SK-N-SH (cell line): ENCODE measurements around the gene UBXN2A. TPM values are rescaled to one million over a fixed set of nuclear protein-coding genes. Genes with fewer than 3 reads are reported as not detected.

Experiments
- CTCF ChIA-PET: fragments of 300-600, 350-600 bp; formaldehyde crosslinking; extraction: SDS; loops from one replicate; lab custom pipeline; 2021; lab: Yijun Ruan, JAX
- POLR2A ChIA-PET: fragments of 350-600 bp; sonication (Branson Sonifier 250); formaldehyde crosslinking; extraction: SDS; loops from one replicate; lab custom pipeline; 2020; ENCODE audit warnings: antibody characterized with exemption, inconsistent platforms; lab: Yijun Ruan, JAX
- DNase-seq: peaks from one replicate; pipeline ENCODE4 v3.0.0; 2012
- H2AFZ ChIP-seq: fragments of 200-600 bp; sonication (generic); 2 replicates; pipeline ENCODE4 v1.8.1; 2016; ENCODE audit warnings: antibody characterized with exemption, mild to moderate bottlenecking, low read depth
- H3F3A ChIP-seq: fragments of 200-600 bp; sonication (generic); replicated peaks from 2 replicates; pipeline ENCODE3; 2016; ENCODE audit warnings: antibody characterized with exemption, mild to moderate bottlenecking; ENCODE audit not compliant: insufficient read depth
- H3K27ac ChIP-seq, 2 experiments: fragments of 200-500 bp in 1 of 2; fragments of 200-600 bp in 1 of 2; sonication (Bioruptor generic) in 1 of 2; sonication (generic), shearing (Covaris generic) in 1 of 2; 2 replicates each; pipeline versions ENCODE4 v1.5.1 to v1.6.1; 2014 to 2016; ENCODE audit warnings: low read depth in 2 of 2, inconsistent platforms in 1 of 2, low read length in 1 of 2, mild to moderate bottlenecking in 1 of 2, mixed read lengths in 1 of 2
- H3K27me3 ChIP-seq: fragments of 200-600 bp; sonication (generic), shearing (Covaris generic); 2 replicates; pipeline ENCODE4 v1.6.1; 2016; ENCODE audit warnings: mixed run types; ENCODE audit not compliant: insufficient read depth
- H3K36me3 ChIP-seq, 2 experiments: fragments of 200-500 bp in 1 of 2; fragments of 200-600 bp in 1 of 2; sonication (Bioruptor generic) in 1 of 2; sonication (generic) in 1 of 2; replicated peaks in 1 of 2; 2 replicates each; pipeline versions ENCODE3 to v1.5.1; 2014 to 2016; ENCODE audit warnings: low read length in 1 of 2, mild to moderate bottlenecking in 1 of 2; ENCODE audit not compliant: insufficient read depth in 2 of 2, control insufficient read depth in 1 of 2
- H3K4me1 ChIP-seq, 2 experiments: fragments of 200-500 bp in 1 of 2; fragments of 200-600 bp in 1 of 2; sonication (Bioruptor generic) in 1 of 2; sonication (generic), shearing (Covaris generic) in 1 of 2; 2 replicates each; pipeline versions ENCODE4 v1.5.1 to v1.6.1; 2014 to 2016; ENCODE audit warnings: low read depth in 1 of 2, low read length in 1 of 2, mixed run types in 1 of 2; ENCODE audit not compliant: insufficient read depth in 2 of 2, control insufficient read depth in 1 of 2
- H3K4me2 ChIP-seq: fragments of 200-600 bp; sonication (generic), shearing (Covaris generic); 2 replicates; pipeline ENCODE4 v1.6.1; 2017; ENCODE audit warnings: mixed run types
- H3K4me3 ChIP-seq, 2 experiments: fragments of 200-500 bp in 1 of 2; fragments of 200-600 bp in 1 of 2; sonication (Bioruptor generic) in 1 of 2; sonication (generic), shearing (Covaris generic) in 1 of 2; 2 replicates each; pipeline versions ENCODE4 v1.5.1 to v1.8.1; 2014 to 2016; ENCODE audit warnings: low read depth in 2 of 2, inconsistent platforms in 1 of 2, low read length in 1 of 2, mild to moderate bottlenecking in 1 of 2, mixed read lengths in 1 of 2, moderate library complexity in 1 of 2
- H3K79me2 ChIP-seq: fragments of 200-600 bp; sonication (generic); 2 replicates; pipeline ENCODE4 v1.8.1; 2017; ENCODE audit warnings: mild to moderate bottlenecking; ENCODE audit not compliant: insufficient read depth
- H3K9ac ChIP-seq: fragments of 200-600 bp; sonication (generic); 2 replicates; pipeline ENCODE4 v1.6.1; 2017; ENCODE audit warnings: mixed run types
- H3K9me2 ChIP-seq: fragments of 200-600 bp; sonication (generic); 2 replicates; pipeline ENCODE4 v1.6.1; 2017; ENCODE audit warnings: mixed run types
- H3K9me3 ChIP-seq: fragments of 200-600 bp; sonication (generic); 2 replicates; pipeline ENCODE4 v1.6.1; 2017; ENCODE audit warnings: mixed run types, mild to moderate bottlenecking, moderate library complexity
- H4K20me1 ChIP-seq: fragments of 200-600 bp; sonication (generic); 2 replicates; pipeline ENCODE4 v1.6.1; 2017; ENCODE audit warnings: mild to moderate bottlenecking, mixed run types; ENCODE audit not compliant: insufficient read depth
- CHD2 ChIP-seq: fragments of 150-350 bp; IDR thresholded peaks from 2 replicates; pipeline ENCODE4 v1.6.1; 2018; ENCODE audit warnings: low read length; ENCODE audit not compliant: partially characterized antibody
- ELF1 ChIP-seq: IDR thresholded peaks from 2 replicates; pipeline ENCODE4 v1.4.0; 2012
- FOXJ3 ChIP-seq: sonication (generic); formaldehyde crosslinking; IDR thresholded peaks from 2 replicates; pipeline ENCODE4 v1.5.1; 2020; ENCODE audit warnings: mild to moderate bottlenecking, missing genetic modification reagents
- FOXM1 ChIP-seq: IDR thresholded peaks from 2 replicates; pipeline ENCODE4 v1.4.0; 2012; ENCODE audit warnings: low read depth, mild to moderate bottlenecking
- JUND ChIP-seq: IDR thresholded peaks from 2 replicates; pipeline ENCODE4 v1.4.0; 2012
- MXI1 ChIP-seq: IDR thresholded peaks from 2 replicates; pipeline ENCODE4 v1.6.1; 2012; ENCODE audit warnings: mild to moderate bottlenecking, low read depth, low read length, improper control_type of control experiment
- NRF1 ChIP-seq: IDR thresholded peaks from 2 replicates; pipeline ENCODE4 v1.6.1; 2012; ENCODE audit warnings: low read depth, mild to moderate bottlenecking, low read length
- POLR2AphosphoS5 ChIP-seq: IDR thresholded peaks from 2 replicates; pipeline ENCODE4 v1.6.1; 2012; ENCODE audit warnings: low read depth, low read length
- RAD21 ChIP-seq: IDR thresholded peaks from 2 replicates; pipeline ENCODE4 v1.6.1; 2012; ENCODE audit warnings: mild to moderate bottlenecking, low read length
- RCOR1 ChIP-seq: fragments of 150-350 bp; IDR thresholded peaks from 2 replicates; pipeline ENCODE4 v1.6.1; 2017; ENCODE audit warnings: antibody characterized with exemption, low read length
- RFX5 ChIP-seq: IDR thresholded peaks from 2 replicates; pipeline ENCODE4 v1.6.1; 2012; ENCODE audit warnings: mild to moderate bottlenecking, improper control_type of control experiment, low read length
- SIN3A ChIP-seq: IDR thresholded peaks from 2 replicates; pipeline ENCODE4 v1.6.1; 2012; ENCODE audit warnings: low read depth, mild to moderate bottlenecking, low read length, moderate library complexity, borderline replicate concordance
- SMC3 ChIP-seq: IDR thresholded peaks from 2 replicates; pipeline ENCODE4 v1.6.1; 2012; ENCODE audit warnings: low read depth, low read length, improper control_type of control experiment
- TEAD4 ChIP-seq: IDR thresholded peaks from 2 replicates; pipeline ENCODE4 v1.4.0; 2012; ENCODE audit warnings: mild to moderate bottlenecking, borderline replicate concordance; ENCODE audit not compliant: insufficient read depth
- ZBTB33 ChIP-seq: IDR thresholded peaks from 2 replicates; pipeline ENCODE4 v1.4.0; 2012; ENCODE audit warnings: low read depth, borderline replicate concordance
- WGBS: methylation state at CpG from one replicate; pipeline ENCODE4 v1.1.6; 2017; ENCODE audit warnings: low lambda C conversion rate; 5-methylcytosine and 5-hydroxymethylcytosine counted together
- polyA plus RNA-seq, 3 experiments: library from polyadenylated mRNA; depleted of rRNA; stranded (reverse); fragments of >200 nt; gene quantifications; 2 replicates each; pipeline ENCODE4 v1.2.3, GENCODE V29; 2012
- small RNA-seq, 7 experiments: library from RNA; depleted of rRNA; stranded (forward); fragments of <200 nt; gene quantifications; one replicate each; pipeline ENCODE3, GENCODE V24; 2012
- TF ChIP-seq, protein P1 (sequence below): fragments of 150-350 bp; IDR thresholded peaks from 2 replicates; pipeline ENCODE4 v1.6.1; 2017; ENCODE audit warnings: antibody characterized with exemption, low read length, low read depth, borderline replicate concordance
- TF ChIP-seq, protein P2 (sequence below): IDR thresholded peaks from 2 replicates; pipeline ENCODE4 v1.4.0; 2012; ENCODE audit warnings: low read depth, borderline replicate concordance

Gene UBXN2A
- polyA plus RNA-seq, 1 of the 3 experiments (the other 2 are of a cell fraction) = 5.8 TPM

DNA sequence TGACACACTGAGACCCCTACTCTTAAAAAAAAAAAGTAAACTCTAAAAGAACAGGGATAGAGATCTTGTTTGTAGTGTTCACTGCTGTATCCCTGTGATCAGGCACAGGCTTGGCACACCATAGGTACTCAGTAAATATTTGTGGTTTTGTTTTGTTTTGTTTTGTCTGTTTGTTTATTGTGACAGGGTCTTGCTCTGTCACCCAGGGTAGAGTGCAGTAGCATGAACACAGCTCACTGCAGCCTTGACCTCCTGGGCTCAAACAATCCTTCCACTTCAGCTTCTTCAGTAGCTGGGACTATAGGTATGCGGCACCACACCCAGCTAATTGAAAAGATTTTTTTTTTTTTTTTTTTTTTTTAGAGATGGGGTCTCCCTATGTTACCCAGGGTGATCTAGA is 112.7 kb downstream of the UBXN2A start:
- DNase-seq = no peak
- ChIA-PET CTCF (interaction anchor here (0.6 to 1.7 kb wide), 6 partner anchors 17 to 1088 kb away, joined by 3 to 4 read pairs (median 3); partner anchors contain the start of gene SF3B6), POLR2A (interaction anchor here (1.0 kb wide), 1 partner anchor 13 kb away, joined by 4 read pairs; no protein-coding TSS in a partner anchor)
- no peak overlapping the region for H3K9ac ChIP-seq
- H3K36me3 ChIP-seq = peaks cover 0 to 11% of the 10 kb centered on the region in 2 experiments
- peaks cover 0 to 18% of the 10 kb centered on the region in 2 experiments; a peak in 1 of 4 replicates for H3K4me1 ChIP-seq
- 96% methylated on average over 1 of the region's 1 CpG for WGBS
- H3K9me3 ChIP-seq = no peaks in the 10 kb centered on the region
- H3K27me3 ChIP-seq = no peaks in the 10 kb centered on the region
- no peaks in the 10 kb centered on the region for H4K20me1 ChIP-seq
- TF ChIP-seq FOXJ3 (CRISPR knock-in tag) = no peak
- TF ChIP-seq, protein P1, sequence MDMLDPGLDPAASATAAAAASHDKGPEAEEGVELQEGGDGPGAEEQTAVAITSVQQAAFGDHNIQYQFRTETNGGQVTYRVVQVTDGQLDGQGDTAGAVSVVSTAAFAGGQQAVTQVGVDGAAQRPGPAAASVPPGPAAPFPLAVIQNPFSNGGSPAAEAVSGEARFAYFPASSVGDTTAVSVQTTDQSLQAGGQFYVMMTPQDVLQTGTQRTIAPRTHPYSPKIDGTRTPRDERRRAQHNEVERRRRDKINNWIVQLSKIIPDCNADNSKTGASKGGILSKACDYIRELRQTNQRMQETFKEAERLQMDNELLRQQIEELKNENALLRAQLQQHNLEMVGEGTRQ = no peak
- no peak for TF ChIP-seq CHD2
- TF ChIP-seq, protein P2, sequence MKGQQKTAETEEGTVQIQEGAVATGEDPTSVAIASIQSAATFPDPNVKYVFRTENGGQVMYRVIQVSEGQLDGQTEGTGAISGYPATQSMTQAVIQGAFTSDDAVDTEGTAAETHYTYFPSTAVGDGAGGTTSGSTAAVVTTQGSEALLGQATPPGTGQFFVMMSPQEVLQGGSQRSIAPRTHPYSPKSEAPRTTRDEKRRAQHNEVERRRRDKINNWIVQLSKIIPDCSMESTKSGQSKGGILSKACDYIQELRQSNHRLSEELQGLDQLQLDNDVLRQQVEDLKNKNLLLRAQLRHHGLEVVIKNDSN = no peak
- TF ChIP-seq FOXM1 = no peak
- no peak for TF ChIP-seq ZBTB33
- no peak for TF ChIP-seq POLR2AphosphoS5
- no peak for TF ChIP-seq SMC3
- TF ChIP-seq MXI1 = no peak
- no peak for TF ChIP-seq ELF1
- no peak for TF ChIP-seq RFX5
- TF ChIP-seq RCOR1 = no peak
- TF ChIP-seq TEAD4 = no peak
- no peak for TF ChIP-seq RAD21
- no peak for TF ChIP-seq NRF1
- TF ChIP-seq SIN3A = no peak
- no peak for TF ChIP-seq JUND
- H3K9me2 ChIP-seq = no peaks in the 10 kb centered on the region
- H2AFZ ChIP-seq = no peak overlapping the region
- no peak overlapping the region for H3K27ac ChIP-seq
- H3K4me3 ChIP-seq = no peak overlapping the region
- peaks cover 11% of the 10 kb centered on the region for H3F3A ChIP-seq
- no peak overlapping the region for H3K4me2 ChIP-seq
- no peaks in the 10 kb centered on the region for H3K79me2 ChIP-seq

Small RNA genes lying within 50 kb of the gene (small RNA-seq; reads per million reads assigned to genes)
- 0 reads per million in 7 experiments for gene RN7SL610P
- gene RNU6-370P = 0 reads per million in 7 experiments

Other genes with a start within 250 kb of the UBXN2A start
- 1.3 and 1.7 TPM in 2 replicates for gene ATAD2B, start 13.3 kb upstream of the UBXN2A start, polyA plus RNA-seq (2012; rRNA removed)
- gene MFSD2B, start 69.6 kb downstream of the UBXN2A start, polyA plus RNA-seq (2012; rRNA removed) = 0.16 TPM in 1 of 2 replicates, not detected in the other
- gene WDCP, start 106.9 kb downstream of the UBXN2A start, polyA plus RNA-seq (2012; rRNA removed) = 7.1 and 11.9 TPM in 2 replicates
- gene FKBP1B, start 109.3 kb downstream of the UBXN2A start, polyA plus RNA-seq (2012; rRNA removed) = 69.7 and 72.4 TPM in 2 replicates
- 275 and 295 TPM in 2 replicates for gene SF3B6, start 135.9 kb downstream of the UBXN2A start, polyA plus RNA-seq (2012; rRNA removed)
- 110 and 116 TPM in 2 replicates for gene TP53I3, start 144.4 kb downstream of the UBXN2A start, polyA plus RNA-seq (2012; rRNA removed)
- gene PFN4, start 182.9 kb downstream of the UBXN2A start, polyA plus RNA-seq (2012; rRNA removed) = 0.54 and 0.61 TPM in 2 replicates
- gene FAM228B, start 183.0 kb downstream of the UBXN2A start, polyA plus RNA-seq (2012; rRNA removed) = 5.3 and 6.8 TPM in 2 replicates
- gene FAM228A, start 234.6 kb downstream of the UBXN2A start, polyA plus RNA-seq (2012; rRNA removed) = 0.10 and 0.13 TPM in 2 replicates